ENCODE data around the gene OVAAL. TPM values are rescaled to one million over a fixed set of nuclear protein-coding genes. Genes with fewer than 3 reads are reported as not detected.

The OVAAL gene
- total and polyA plus RNA-seq, 4 donors = not detected

DNA sequence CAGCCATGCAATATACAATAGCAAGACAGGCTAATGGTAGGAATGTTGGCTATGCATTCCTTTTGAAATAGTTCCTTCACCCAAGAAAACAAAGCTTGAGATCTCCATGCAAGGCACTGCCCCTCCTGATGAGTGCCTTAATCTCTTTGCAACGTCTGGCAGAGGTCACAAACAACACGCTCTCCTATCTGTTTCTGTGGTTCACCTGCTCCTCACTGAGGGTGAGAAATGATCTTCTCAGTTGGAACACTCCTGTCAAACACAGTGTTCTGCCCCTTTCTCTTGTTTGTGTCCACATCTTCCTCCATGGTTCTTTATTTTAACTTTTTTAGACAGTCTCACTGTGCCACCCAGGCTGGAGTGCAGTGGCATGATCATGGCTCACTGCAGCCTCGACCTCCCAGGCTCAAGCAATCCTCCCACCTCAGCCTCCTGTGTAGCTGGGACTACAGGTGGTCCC is 51.8 kb downstream of the OVAAL start:
- no peaks in the 10 kb centered on the region for H3K9me3 ChIP-seq (ENCODE audit: control insufficient read depth in 4 of 4, low read length in 3 of 4)
- no peaks in the 10 kb centered on the region for H3K27me3 ChIP-seq (ENCODE audit: control insufficient read depth in 4 of 4, insufficient read depth in 4 of 4, low read length in 3 of 4)
- H3K9ac ChIP-seq (ENCODE audit: low read depth in 1 of 2, low read length in 2 of 2) = no peak overlapping the region
- H3K4me3 ChIP-seq (ENCODE audit: low read depth in 1 of 3, low read length in 3 of 3) = no peak overlapping the region
- no peaks in the 10 kb centered on the region for H3K4me1 ChIP-seq (ENCODE audit: control insufficient read depth in 4 of 4, insufficient read depth in 4 of 4, low read length in 3 of 4)
- no peak for DNase-seq (ENCODE audit: low spot score)
- H3K27ac ChIP-seq (ENCODE audit: low read depth in 1 of 2, low read length in 2 of 2) = no peak overlapping the region
- H3K36me3 ChIP-seq (ENCODE audit: control insufficient read depth in 4 of 4, insufficient read depth in 3 of 4, low read depth in 1 of 4, low read length in 3 of 4) = no peaks in the 10 kb centered on the region
- 79% methylated on average over 3 of the region's 3 CpGs for WGBS
- TF ChIP-seq, protein P1, sequence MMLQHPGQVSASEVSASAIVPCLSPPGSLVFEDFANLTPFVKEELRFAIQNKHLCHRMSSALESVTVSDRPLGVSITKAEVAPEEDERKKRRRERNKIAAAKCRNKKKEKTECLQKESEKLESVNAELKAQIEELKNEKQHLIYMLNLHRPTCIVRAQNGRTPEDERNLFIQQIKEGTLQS (IDR thresholded peaks at IDR 0.05) = no peak
- no peak for TF ChIP-seq EGR1 (IDR thresholded peaks at IDR 0.05; ENCODE audit: low read depth in 2 of 2)
- TF ChIP-seq, protein P2, sequence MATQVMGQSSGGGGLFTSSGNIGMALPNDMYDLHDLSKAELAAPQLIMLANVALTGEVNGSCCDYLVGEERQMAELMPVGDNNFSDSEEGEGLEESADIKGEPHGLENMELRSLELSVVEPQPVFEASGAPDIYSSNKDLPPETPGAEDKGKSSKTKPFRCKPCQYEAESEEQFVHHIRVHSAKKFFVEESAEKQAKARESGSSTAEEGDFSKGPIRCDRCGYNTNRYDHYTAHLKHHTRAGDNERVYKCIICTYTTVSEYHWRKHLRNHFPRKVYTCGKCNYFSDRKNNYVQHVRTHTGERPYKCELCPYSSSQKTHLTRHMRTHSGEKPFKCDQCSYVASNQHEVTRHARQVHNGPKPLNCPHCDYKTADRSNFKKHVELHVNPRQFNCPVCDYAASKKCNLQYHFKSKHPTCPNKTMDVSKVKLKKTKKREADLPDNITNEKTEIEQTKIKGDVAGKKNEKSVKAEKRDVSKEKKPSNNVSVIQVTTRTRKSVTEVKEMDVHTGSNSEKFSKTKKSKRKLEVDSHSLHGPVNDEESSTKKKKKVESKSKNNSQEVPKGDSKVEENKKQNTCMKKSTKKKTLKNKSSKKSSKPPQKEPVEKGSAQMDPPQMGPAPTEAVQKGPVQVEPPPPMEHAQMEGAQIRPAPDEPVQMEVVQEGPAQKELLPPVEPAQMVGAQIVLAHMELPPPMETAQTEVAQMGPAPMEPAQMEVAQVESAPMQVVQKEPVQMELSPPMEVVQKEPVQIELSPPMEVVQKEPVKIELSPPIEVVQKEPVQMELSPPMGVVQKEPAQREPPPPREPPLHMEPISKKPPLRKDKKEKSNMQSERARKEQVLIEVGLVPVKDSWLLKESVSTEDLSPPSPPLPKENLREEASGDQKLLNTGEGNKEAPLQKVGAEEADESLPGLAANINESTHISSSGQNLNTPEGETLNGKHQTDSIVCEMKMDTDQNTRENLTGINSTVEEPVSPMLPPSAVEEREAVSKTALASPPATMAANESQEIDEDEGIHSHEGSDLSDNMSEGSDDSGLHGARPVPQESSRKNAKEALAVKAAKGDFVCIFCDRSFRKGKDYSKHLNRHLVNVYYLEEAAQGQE (IDR thresholded peaks at IDR 0.05) = no peak
- no peak for TF ChIP-seq RXRA (IDR thresholded peaks at IDR 0.05)
- no peak for TF ChIP-seq FOXA1 (IDR thresholded peaks at IDR 0.05)
- no peak for TF ChIP-seq FOXA2 (IDR thresholded peaks at IDR 0.05)
- no peak for TF ChIP-seq JUND (IDR thresholded peaks at IDR 0.05)
- TF ChIP-seq, protein P3, sequence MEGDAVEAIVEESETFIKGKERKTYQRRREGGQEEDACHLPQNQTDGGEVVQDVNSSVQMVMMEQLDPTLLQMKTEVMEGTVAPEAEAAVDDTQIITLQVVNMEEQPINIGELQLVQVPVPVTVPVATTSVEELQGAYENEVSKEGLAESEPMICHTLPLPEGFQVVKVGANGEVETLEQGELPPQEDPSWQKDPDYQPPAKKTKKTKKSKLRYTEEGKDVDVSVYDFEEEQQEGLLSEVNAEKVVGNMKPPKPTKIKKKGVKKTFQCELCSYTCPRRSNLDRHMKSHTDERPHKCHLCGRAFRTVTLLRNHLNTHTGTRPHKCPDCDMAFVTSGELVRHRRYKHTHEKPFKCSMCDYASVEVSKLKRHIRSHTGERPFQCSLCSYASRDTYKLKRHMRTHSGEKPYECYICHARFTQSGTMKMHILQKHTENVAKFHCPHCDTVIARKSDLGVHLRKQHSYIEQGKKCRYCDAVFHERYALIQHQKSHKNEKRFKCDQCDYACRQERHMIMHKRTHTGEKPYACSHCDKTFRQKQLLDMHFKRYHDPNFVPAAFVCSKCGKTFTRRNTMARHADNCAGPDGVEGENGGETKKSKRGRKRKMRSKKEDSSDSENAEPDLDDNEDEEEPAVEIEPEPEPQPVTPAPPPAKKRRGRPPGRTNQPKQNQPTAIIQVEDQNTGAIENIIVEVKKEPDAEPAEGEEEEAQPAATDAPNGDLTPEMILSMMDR (IDR thresholded peaks at IDR 0.05; ENCODE audit: low read depth, low read length, missing input control) = no peak
- no peak for TF ChIP-seq SP1 (IDR thresholded peaks at IDR 0.05)
- TF ChIP-seq HNF4A (conservative IDR thresholded peaks at IDR 0.05) = no peak
- no peak for TF ChIP-seq GABPA (IDR thresholded peaks at IDR 0.05 in 1 of 2, conservative IDR thresholded peaks at IDR 0.05 in 1 of 2)
- TF ChIP-seq YY1 (IDR thresholded peaks at IDR 0.05) = no peak
- TF ChIP-seq, protein P4, sequence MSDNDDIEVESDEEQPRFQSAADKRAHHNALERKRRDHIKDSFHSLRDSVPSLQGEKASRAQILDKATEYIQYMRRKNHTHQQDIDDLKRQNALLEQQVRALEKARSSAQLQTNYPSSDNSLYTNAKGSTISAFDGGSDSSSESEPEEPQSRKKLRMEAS (IDR thresholded peaks at IDR 0.05) = no peak
- TF ChIP-seq, protein P5, sequence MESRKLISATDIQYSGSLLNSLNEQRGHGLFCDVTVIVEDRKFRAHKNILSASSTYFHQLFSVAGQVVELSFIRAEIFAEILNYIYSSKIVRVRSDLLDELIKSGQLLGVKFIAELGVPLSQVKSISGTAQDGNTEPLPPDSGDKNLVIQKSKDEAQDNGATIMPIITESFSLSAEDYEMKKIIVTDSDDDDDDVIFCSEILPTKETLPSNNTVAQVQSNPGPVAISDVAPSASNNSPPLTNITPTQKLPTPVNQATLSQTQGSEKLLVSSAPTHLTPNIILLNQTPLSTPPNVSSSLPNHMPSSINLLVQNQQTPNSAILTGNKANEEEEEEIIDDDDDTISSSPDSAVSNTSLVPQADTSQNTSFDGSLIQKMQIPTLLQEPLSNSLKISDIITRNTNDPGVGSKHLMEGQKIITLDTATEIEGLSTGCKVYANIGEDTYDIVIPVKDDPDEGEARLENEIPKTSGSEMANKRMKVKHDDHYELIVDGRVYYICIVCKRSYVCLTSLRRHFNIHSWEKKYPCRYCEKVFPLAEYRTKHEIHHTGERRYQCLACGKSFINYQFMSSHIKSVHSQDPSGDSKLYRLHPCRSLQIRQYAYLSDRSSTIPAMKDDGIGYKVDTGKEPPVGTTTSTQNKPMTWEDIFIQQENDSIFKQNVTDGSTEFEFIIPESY (IDR thresholded peaks at IDR 0.05) = no peak
- TF ChIP-seq TAF1 (conservative IDR thresholded peaks at IDR 0.05) = no peak
- TF ChIP-seq RAD21 (IDR thresholded peaks at IDR 0.05) = no peak
